GM12878 (cell line): ENCODE measurements around the gene FAM163B. TPM values are rescaled to one million over a fixed set of nuclear protein-coding genes. Genes with fewer than 3 reads are reported as not detected.

Source experiments
- ATAC-seq: fragments of 200-7000 bp; cut with Tn5 transposase; 3 replicates; pipeline ENCODE4 v1.9.1; 2020; ENCODE audit warnings: mild to moderate bottlenecking, moderate library complexity
- BruUV-seq: library from RNA; stranded (reverse); fragments of 400-500 nt; replicated peaks from 2 replicates; lab custom pipeline; 2021; lab: Mats Ljungman, UMichigan
- CTCF ChIA-PET: fragments of 300-600 bp; sonication (Branson Sonifier 250); formaldehyde crosslinking; extraction: SDS; loops from one replicate; lab custom pipeline; 2021; ENCODE audit warnings: inconsistent platforms; lab: Yijun Ruan, JAX
- POLR2A ChIA-PET: fragments of 350-600 bp; formaldehyde crosslinking; extraction: SDS; loops from one replicate; lab custom pipeline; 2021; ENCODE audit warnings: inconsistent platforms; lab: Charles Lee
- RAD21 ChIA-PET: fragments of 300-600 bp; sonication (Branson Sonifier 250); formaldehyde crosslinking; loops from one replicate; lab custom pipeline; 2023; ENCODE audit warnings: antibody characterized with exemption; ENCODE audit not compliant: unreplicated experiment; lab: Charles Lee
- SMC1A ChIA-PET: fragments of 300-600 bp; sonication (Branson Sonifier 250); formaldehyde crosslinking; loops from one replicate; lab custom pipeline; 2023; ENCODE audit not compliant: unreplicated experiment, uncharacterized antibody; lab: Charles Lee
- DNase-seq: peaks from one replicate; pipeline ENCODE4 v3.0.0-alpha.2; 2011; ENCODE audit warnings: low read depth, low spot score
- FAIRE-seq: peaks from 3 replicates; lab custom pipeline; 2011; peaks lifted over from hg19 to GRCh38; lab: Jason Lieb, UNC
- H2AFZ ChIP-seq: 2 replicates; pipeline ENCODE4 v1.6.0; 2011; ENCODE audit warnings: low read depth, low read length, control low read depth; ENCODE audit not compliant: control insufficient read depth
- H3K27ac ChIP-seq: 2 replicates; pipeline ENCODE4 v1.5.1; 2011; ENCODE audit warnings: control low read depth; ENCODE audit not compliant: control insufficient read depth, insufficient read depth
- H3K27me3 ChIP-seq, 2 experiments: replicated peaks in 1 of 2; 2 replicates each; pipeline versions ENCODE4 v1.6.0 to v1.6.1; 2011; ENCODE audit warnings: low read length in 1 of 2; ENCODE audit not compliant: control insufficient read depth in 2 of 2, insufficient read depth in 2 of 2
- H3K36me3 ChIP-seq, 2 experiments: 2 replicates each; pipeline ENCODE4 v1.5.1; 2011; ENCODE audit warnings: low read length in 1 of 2; ENCODE audit not compliant: control insufficient read depth in 2 of 2, insufficient read depth in 2 of 2
- H3K4me1 ChIP-seq: 2 replicates; pipeline ENCODE4 v1.6.1; 2011; ENCODE audit warnings: mild to moderate bottlenecking, low read length, moderate library complexity, mixed read lengths; ENCODE audit not compliant: control insufficient read depth, insufficient read depth
- H3K4me2 ChIP-seq: 2 replicates; pipeline ENCODE4 v1.6.0; 2011; ENCODE audit warnings: control low read depth; ENCODE audit not compliant: control insufficient read depth, insufficient read depth
- H3K4me3 ChIP-seq: fragments of 200-600 bp; sonication (generic); 2 replicates; pipeline ENCODE4 v1.5.1; 2016
- H3K79me2 ChIP-seq: 2 replicates; pipeline ENCODE4 v1.6.0; 2011; ENCODE audit warnings: low read length; ENCODE audit not compliant: control insufficient read depth, insufficient read depth
- H3K9ac ChIP-seq: 2 replicates; pipeline ENCODE4 v1.8.0; 2011; ENCODE audit warnings: low read length, control low read depth, mixed read lengths; ENCODE audit not compliant: control insufficient read depth, insufficient read depth
- H3K9me3 ChIP-seq: replicated peaks from 3 replicates; pipeline ENCODE4 v1.5.1; 2011; ENCODE audit warnings: mild to moderate bottlenecking, low read length; ENCODE audit not compliant: control insufficient read depth, insufficient read depth
- H4K20me1 ChIP-seq: 2 replicates; pipeline ENCODE4 v1.6.0; 2011; ENCODE audit not compliant: control insufficient read depth, insufficient read depth
- ATF3 ChIP-seq: IDR thresholded peaks from 2 replicates; pipeline ENCODE4 v1.6.1; 2011; ENCODE audit warnings: low read depth, mild to moderate bottlenecking, low read length, moderate library complexity, borderline replicate concordance; ENCODE audit errors: extremely low read depth
- BCL11A ChIP-seq: IDR thresholded peaks from 2 replicates; pipeline ENCODE4 v1.6.1; 2011; ENCODE audit warnings: low read depth, low read length
- BCL3 ChIP-seq: IDR thresholded peaks from 2 replicates; pipeline ENCODE4 v1.6.1; 2011; ENCODE audit warnings: borderline replicate concordance, low read depth, mild to moderate bottlenecking, moderate library complexity, low read length; ENCODE audit not compliant: insufficient read depth, poor library complexity, severe bottlenecking
- EP300 ChIP-seq, 2 experiments: fragments of 150-350 bp in 1 of 2; IDR thresholded peaks; 2 replicates each; pipeline ENCODE4 v1.6.1; 2011 to 2012; ENCODE audit warnings: low read depth in 2 of 2, low read length in 2 of 2, borderline replicate concordance in 1 of 2, improper control_type of control experiment in 1 of 2, inconsistent platforms in 1 of 2; ENCODE audit not compliant: control insufficient read depth in 1 of 2
- IKZF1 ChIP-seq: fragments of 450-650 bp; conservative IDR thresholded peaks from 2 replicates; pipeline ENCODE4 v1.6.1; 2017; ENCODE audit warnings: antibody characterized with exemption, mild to moderate bottlenecking
- IRF4 ChIP-seq: IDR thresholded peaks from 2 replicates; pipeline ENCODE4 v1.6.1; 2011; ENCODE audit warnings: low read depth, low read length
- KLF5 ChIP-seq: fragments of 450-650 bp; IDR thresholded peaks from 2 replicates; pipeline ENCODE4 v1.6.1; 2014; ENCODE audit warnings: mild to moderate bottlenecking; ENCODE audit not compliant: partially characterized antibody
- LARP7 ChIP-seq: fragments of 450-650 bp; IDR thresholded peaks from 2 replicates; pipeline ENCODE4 v1.6.1; 2017; ENCODE audit warnings: mild to moderate bottlenecking
- MAX ChIP-seq: IDR thresholded peaks from 2 replicates; pipeline ENCODE4 v1.6.1; 2012; ENCODE audit warnings: low read depth, low read length, improper control_type of control experiment
- NFXL1 ChIP-seq: fragments of 450-650 bp; IDR thresholded peaks from 2 replicates; pipeline ENCODE4 v1.6.1; 2017; ENCODE audit warnings: antibody characterized with exemption, mild to moderate bottlenecking, borderline replicate concordance
- PAX8 ChIP-seq: fragments of 450-650 bp; IDR thresholded peaks from 2 replicates; pipeline ENCODE4 v1.6.1; 2017; ENCODE audit warnings: mild to moderate bottlenecking, moderate library complexity
- PBX3 ChIP-seq: IDR thresholded peaks from 2 replicates; pipeline ENCODE4 v1.6.1; 2011; ENCODE audit warnings: mild to moderate bottlenecking, low read depth, low read length, moderate library complexity; ENCODE audit not compliant: insufficient replicate concordance
- POLR2AphosphoS2 ChIP-seq: IDR thresholded peaks from 2 replicates; pipeline ENCODE4 v1.6.1; 2011; ENCODE audit warnings: low read depth, mild to moderate bottlenecking, low read length, improper control_type of control experiment, moderate library complexity
- RCOR1 ChIP-seq: conservative IDR thresholded peaks from 2 replicates; pipeline ENCODE4 v1.6.1; 2012; ENCODE audit warnings: low read depth, low read length, improper control_type of control experiment
- REST ChIP-seq: IDR thresholded peaks from 2 replicates; pipeline ENCODE4 v1.6.1; 2012; ENCODE audit warnings: mild to moderate bottlenecking, low read depth, low read length
- TCF3 ChIP-seq: IDR thresholded peaks from 2 replicates; pipeline ENCODE4 v1.6.1; 2012; ENCODE audit warnings: low read depth, mild to moderate bottlenecking, low read length, borderline replicate concordance; ENCODE audit not compliant: insufficient read depth
- WRNIP1 ChIP-seq: IDR thresholded peaks from 2 replicates; pipeline ENCODE4 v1.6.1; 2011; ENCODE audit warnings: low read depth, low read length, improper control_type of control experiment, borderline replicate concordance
- ZNF622 ChIP-seq: fragments of 450-650 bp; IDR thresholded peaks from 2 replicates; pipeline ENCODE4 v1.6.1; 2017; ENCODE audit warnings: mild to moderate bottlenecking, inconsistent platforms
- ZZZ3 ChIP-seq: IDR thresholded peaks from 2 replicates; pipeline ENCODE4 v1.6.1; 2011; ENCODE audit warnings: low read depth; ENCODE audit not compliant: control insufficient read depth, insufficient read length
- WGBS: methylation state at CpG from one replicate; pipeline ENCODE4 v1.1.6; 2016; ENCODE audit warnings: low lambda C conversion rate; ENCODE audit not compliant: insufficient replicate concordance, insufficient coverage; ENCODE audit errors: missing lambda C conversion rate; 5-methylcytosine and 5-hydroxymethylcytosine counted together
- in situ Hi-C: fragments of 300-500 bp; cut with MboI; formaldehyde crosslinking; loops from 9 replicates; pipeline ENCODE4 v1.14.3; 2018; ENCODE audit warnings: mixed read lengths
- intact Hi-C: fragments of 100-400 bp; cut with micrococcal nuclease; formaldehyde crosslinking; loops from one replicate; pipeline ENCODE4 v1.14.2; 2022; ENCODE audit not compliant: unreplicated experiment
- polyA plus RNA-seq, 11 experiments: library from polyadenylated mRNA; depleted of rRNA in 4 of 11; unstranded in 6 of 11; stranded (reverse) in 5 of 11; fragments of >200 nt; fragmentation: Nextera tagmentation in 4 of 11; fragmentation: Illumina TruSeq in 1 of 11; extraction: Ambion mirVana in 4 of 11; extraction: Trizol in 1 of 11; gene quantifications; 1 replicate in 1 of 11; 2 replicates in 10 of 11; pipeline versions ENCODE4 v1.2.1 to v1.2.3, GENCODE V29; 2011 to 2016; ENCODE audit warnings: inconsistent platforms in 2 of 11, missing spikeins in 2 of 11, low read depth in 1 of 11
- total RNA-seq, 4 experiments: library from RNA; depleted of rRNA in 3 of 4; stranded (reverse); fragments of >200 nt in 3 of 4; fragmentation: Illumina TruSeq in 1 of 4; extraction: Trizol in 1 of 4; gene quantifications; 2 replicates each; pipeline versions ENCODE4 v1.2.1 to v1.2.3, GENCODE V29; 2013 to 2021

Gene FAM163B
- total and polyA plus RNA-seq, 10 of the 15 experiments (the other 5 are each of a cell fraction or from before 2014, with no cell fraction given) = not detected

- H3K4me1 ChIP-seq = no peaks in the 10 kb centered on the region
- no peak for FAIRE-seq
- H3K27ac ChIP-seq = no peak overlapping the region
- no peaks in the 10 kb centered on the region for H3K9me3 ChIP-seq
- CTCF ChIA-PET = no interaction called here
- intact Hi-C loops = no loop called here
- RAD21 ChIA-PET = no interaction called here
- H3K79me2 ChIP-seq = no peaks in the 10 kb centered on the region
- no peak overlapping the region for H3K9ac ChIP-seq
- DNase-seq = no peak
- POLR2A ChIA-PET = no interaction called here
- SMC1A ChIA-PET = no interaction called here
- H3K4me2 ChIP-seq = no peak overlapping the region
- no peaks in the 10 kb centered on the region for H3K36me3 ChIP-seq
- 10% methylated on average over 8 of the region's 8 CpGs for WGBS
- H3K4me3 ChIP-seq = no peak overlapping the region
- BruUV-seq = no TSS peak
- H3K27me3 ChIP-seq = peaks cover 0 to 7% of the 10 kb centered on the region in 2 experiments; a peak in 2 of 4 replicates
- no peak overlapping the region for H2AFZ ChIP-seq
- in situ Hi-C loops = no loop called here
- H4K20me1 ChIP-seq = no peaks in the 10 kb centered on the region
- ATAC-seq = no peak
- TF ChIP-seq TCF3 (no peak), BCL11A (no peak), WRNIP1 (no peak), POLR2AphosphoS2 (no peak), PAX8 (no peak), IKZF1 (no peak), EP300 (IDR thresholded peaks at IDR 0.05; ENCODE audit: borderline replicate concordance in 1 of 2, control insufficient read depth in 1 of 2, low read depth in 2 of 2, low read length in 2 of 2) (no peak), PBX3 (no peak), ZNF622 (no peak), RCOR1 (no peak), BCL3 (no peak), LARP7 (no peak), ZZZ3 (no peak), NFXL1 (no peak), ATF3 (no peak), IRF4 (no peak), REST (no peak), KLF5 (no peak), MAX (no peak)
Observed at GRCh38 chr9:133612816-133613215, 3.6 kb upstream of the FAM163B start.
